Thoracic aorta (tissue), 2 donors: ENCODE results near the gene MINDY4. TPM values are rescaled to one million over a fixed set of nuclear protein-coding genes. Genes with fewer than 3 reads are reported as not detected.
A peak's percentile ranks its signal among the peaks of the same experiment; 100 is the strongest.

ENCODE experiments used
- ATAC-seq: fragments of 150-250 bp; one replicate; pipeline ENCODE4 v1.8.0; 2017; ENCODE audit warnings: low read depth; ENCODE audit not compliant: insufficient number of reproducible peaks, low FRiP score
- DNase-seq: peaks from one replicate; pipeline ENCODE4 v3.0.0-alpha.2; 2020; ENCODE audit warnings: low spot score
- H3K27ac ChIP-seq, 2 donors: fragments of 200-600 bp; sonication (generic); 1 replicate in 1 of 2; 2 replicates in 1 of 2; pipeline ENCODE4 v1.5.1; 2016; ENCODE audit warnings: mild to moderate bottlenecking in 2 of 2, moderate library complexity in 2 of 2
- H3K27me3 ChIP-seq: fragments of 200-600 bp; sonication (generic); replicated peaks from 2 replicates; pipeline ENCODE4 v1.6.0; 2016; ENCODE audit warnings: mild to moderate bottlenecking; ENCODE audit not compliant: insufficient read depth
- H3K36me3 ChIP-seq: fragments of 200-600 bp; sonication (generic); one replicate; pipeline ENCODE4 v1.5.1; 2016
- H3K4me1 ChIP-seq, 2 donors: fragments of 200-600 bp; sonication (generic); 1 replicate in 1 of 2; 2 replicates in 1 of 2; pipeline versions ENCODE4 v1.5.1 to v1.6.0; 2016; ENCODE audit warnings: low read depth in 2 of 2, mild to moderate bottlenecking in 1 of 2; ENCODE audit not compliant: control insufficient read depth in 1 of 2
- H3K4me3 ChIP-seq: fragments of 200-600 bp; sonication (generic); 2 replicates; pipeline ENCODE4 v1.5.1; 2016; ENCODE audit warnings: mild to moderate bottlenecking
- H3K9me3 ChIP-seq: fragments of 200-600 bp; sonication (generic); 2 replicates; pipeline ENCODE4 v1.5.1; 2016
- CTCF ChIP-seq: fragments of 200-600 bp; sonication (generic); IDR thresholded peaks from one replicate; pipeline ENCODE4 v1.5.1; 2019; ENCODE audit warnings: antibody characterized with exemption
- total RNA-seq, 2 donors: library from RNA; depleted of rRNA; stranded (reverse); fragments of >200 nt; gene quantifications; one replicate each; pipeline versions ENCODE4 v1.1.0 to v1.2.3, GENCODE V29; 2016

Gene MINDY4
- total RNA-seq, 2 donors from 2014 or later, result 32.0 to 44.0 TPM

- Histone ChIP-seq H3K4me3 (no peak overlapping the region), H3K4me1 (peaks cover 33 to 57% of the 10 kb centered on the region in 2 donors), H3K36me3 (peaks cover 52% of the 10 kb centered on the region), H3K27ac (peak overlapping the region; percentile 89 to 98), H3K27me3 (no peaks in the 10 kb centered on the region), H3K9me3 (peaks cover 3% of the 10 kb centered on the region)
- DNase-seq (no peak), ATAC-seq (no peak)
- TF ChIP-seq CTCF, result no peak
Measured at GRCh38 chr7:30922596-30922995, 151.4 kb downstream of the MINDY4 start.

- Histone ChIP-seq H3K4me3 (no peak overlapping the region), H3K27me3 (no peaks in the 10 kb centered on the region), H3K9me3 (peaks cover 3% of the 10 kb centered on the region), H3K36me3 (peaks cover 52% of the 10 kb centered on the region), H3K4me1 (peaks cover 29 to 51% of the 10 kb centered on the region in 2 donors), H3K27ac (peak overlapping the region; percentile 89 to 98)
- peak; percentile 1 for DNase-seq
- ATAC-seq, result no peak
- TF ChIP-seq CTCF, result no peak
Measured at GRCh38 chr7:30923009-30923773, 152.0 kb downstream of the MINDY4 start.

- ATAC-seq, result no peak
- Histone ChIP-seq H3K9me3 (peaks cover 3% of the 10 kb centered on the region), H3K4me1 (peaks cover 23 to 44% of the 10 kb centered on the region in 2 donors), H3K36me3 (peaks cover 52% of the 10 kb centered on the region), H3K4me3 (no peak overlapping the region), H3K27me3 (no peaks in the 10 kb centered on the region), H3K27ac (peak overlapping the region in 1 of 2 donors; percentile 15)
- DNase-seq, result no peak
- no peak for TF ChIP-seq CTCF
Measured at GRCh38 chr7:30923774-30924413, 152.7 kb downstream of the MINDY4 start.

- Histone ChIP-seq H3K36me3 (peaks cover 52% of the 10 kb centered on the region), H3K9me3 (peaks cover 3% of the 10 kb centered on the region), H3K27me3 (no peaks in the 10 kb centered on the region), H3K27ac (no peak overlapping the region), H3K4me1 (peaks cover 18 to 37% of the 10 kb centered on the region in 2 donors), H3K4me3 (no peak overlapping the region)
- no peak for TF ChIP-seq CTCF
- no peak for ATAC-seq
- DNase-seq, result no peak
Measured at GRCh38 chr7:30924624-30925023, 153.4 kb downstream of the MINDY4 start.

- Histone ChIP-seq H3K9me3 (peaks cover 3% of the 10 kb centered on the region), H3K36me3 (peaks cover 52% of the 10 kb centered on the region), H3K27ac (peak overlapping the region in 1 of 2 donors; percentile 15), H3K4me1 (peaks cover 13 to 32% of the 10 kb centered on the region in 2 donors), H3K4me3 (no peak overlapping the region), H3K27me3 (no peaks in the 10 kb centered on the region)
- no peak for TF ChIP-seq CTCF
- DNase-seq, result no peak
- ATAC-seq, result no peak
Measured at GRCh38 chr7:30925117-30925516, 153.9 kb downstream of the MINDY4 start.
